ENCODE results near the gene RAB3A.

- no peak for TF ChIP-seq EP300 (IDR thresholded peaks at IDR 0.05)
- no peak for TF ChIP-seq POLR2A (IDR thresholded peaks at IDR 0.05)
Observed at GRCh38 chr19:18251587-18252369, 47.9 kb upstream of the RAB3A start.
